Right lobe of liver (tissue), 4 donors: ENCODE measurements around the gene TMEM200A.

Experiments used
- CTCF ChIP-seq, 4 donors: fragments of 200-600 bp in 3 of 4; fragments of 450-650 bp in 1 of 4; IDR thresholded peaks; one replicate each; pipeline versions ENCODE4 v1.5.1 to v1.8.0; 2016 to 2022; ENCODE audit warnings: antibody characterized with exemption in 4 of 4, mild to moderate bottlenecking in 2 of 4
- POLR2A ChIP-seq: fragments of 450-650 bp; IDR thresholded peaks from one replicate; pipeline ENCODE4 v1.6.1; 2017; ENCODE audit warnings: antibody characterized with exemption, mild to moderate bottlenecking
- donor health status: DM: no; HTN: no; CAD: no.
- donor health status: DM: no; HTN: no; CAD: no.
- donor health status: DM: no; HTN: yes; CAD: no.

GRCh38 chr6:130432838-130433237 is 67.0 kb downstream of the TMEM200A start:
- no peak for TF ChIP-seq POLR2A
- TF ChIP-seq CTCF (IDR thresholded peaks at IDR 0.05): no peak
